GM18519 (cell line): ENCODE data around the gene DBP.
A peak's percentile ranks its signal among the peaks of the same experiment; 100 is the strongest.
"Not testable (repeated sequence)": the region's sequence is repeated elsewhere in the genome, so short reads cannot be mapped to it uniquely, and the experiment has no call there.

Source experiments
- ATAC-seq: cut with Tn5 transposase; IDR thresholded peaks from one replicate; pipeline ENCODE4 v1.9.1; 2021; ENCODE audit warnings: mild to moderate bottlenecking, moderate library complexity; ENCODE audit not compliant: unreplicated experiment, low FRiP score

Gene DBP

GRCh38 chr19:48642862-48643261, 5.7 kb upstream of the DBP start:
- no peak for ATAC-seq

- no peak for ATAC-seq
Observed at GRCh38 chr19:48641850-48642249, 4.7 kb upstream of the DBP start.

- ATAC-seq: no peak
Observed at GRCh38 chr19:48639483-48640375, 2.5 kb upstream of the DBP start.

- ATAC-seq: no peak
Observed at GRCh38 chr19:48638831-48639381, 1.7 kb upstream of the DBP start.

- no peak for ATAC-seq
Observed at GRCh38 chr19:48637948-48638830, 1.0 kb upstream of the DBP start.

GRCh38 chr19:48637449-48637947, 319 bp upstream of the DBP start:
- peak; percentile 51 for ATAC-seq

GRCh38 chr19:48635966-48636858, 967 bp downstream of the DBP start:
- ATAC-seq: no peak

GRCh38 chr19:48635263-48635965, 1.8 kb downstream of the DBP start:
- no peak for ATAC-seq

GRCh38 chr19:48634424-48635262, 2.5 kb downstream of the DBP start:
- no peak for ATAC-seq

- ATAC-seq: no peak
Observed at GRCh38 chr19:48634036-48634342, 3.2 kb downstream of the DBP start.

GRCh38 chr19:48633148-48634035, 3.8 kb downstream of the DBP start:
- ATAC-seq: no peak

- ATAC-seq: no peak
Observed at GRCh38 chr19:48632692-48633147, 4.5 kb downstream of the DBP start.

- not testable (repeated sequence) for ATAC-seq
Observed at GRCh38 chr19:48632286-48632685, 4.9 kb downstream of the DBP start.

GRCh38 chr19:48631225-48631624, 6.0 kb downstream of the DBP start:
- ATAC-seq: no peak

GRCh38 chr19:48630296-48631063, 6.7 kb downstream of the DBP start:
- ATAC-seq: no peak

- no peak for ATAC-seq
Observed at GRCh38 chr19:48629599-48630295, 7.4 kb downstream of the DBP start.
